HG03196 (cell line): Measurements from ENCODE around the gene BEND3.

Source experiments
- ATAC-seq: cut with Tn5 transposase; IDR thresholded peaks from one replicate; pipeline ENCODE4 v1.9.1; 2021; ENCODE audit not compliant: unreplicated experiment

The BEND3 gene

DNA sequence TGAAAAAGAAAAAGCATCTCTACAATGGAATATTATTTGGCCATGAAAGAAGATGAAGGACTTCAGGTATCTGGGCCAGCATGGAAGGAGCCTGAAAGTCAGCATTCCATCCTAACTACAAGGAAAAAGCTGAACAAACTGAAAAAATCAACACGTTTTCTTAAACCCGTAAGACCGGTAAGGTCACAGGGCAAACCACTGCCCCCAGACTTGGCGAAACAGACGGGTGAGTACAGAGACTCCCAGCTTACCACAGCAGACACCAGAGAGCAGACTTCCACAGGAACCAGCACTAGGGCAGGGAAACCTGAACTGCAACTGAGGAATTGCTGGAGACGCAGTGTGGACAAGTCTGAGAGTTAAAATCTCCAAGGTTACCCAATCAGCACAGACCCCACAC, 31.4 kb downstream of the BEND3 start:
- ATAC-seq: no peak

DNA sequence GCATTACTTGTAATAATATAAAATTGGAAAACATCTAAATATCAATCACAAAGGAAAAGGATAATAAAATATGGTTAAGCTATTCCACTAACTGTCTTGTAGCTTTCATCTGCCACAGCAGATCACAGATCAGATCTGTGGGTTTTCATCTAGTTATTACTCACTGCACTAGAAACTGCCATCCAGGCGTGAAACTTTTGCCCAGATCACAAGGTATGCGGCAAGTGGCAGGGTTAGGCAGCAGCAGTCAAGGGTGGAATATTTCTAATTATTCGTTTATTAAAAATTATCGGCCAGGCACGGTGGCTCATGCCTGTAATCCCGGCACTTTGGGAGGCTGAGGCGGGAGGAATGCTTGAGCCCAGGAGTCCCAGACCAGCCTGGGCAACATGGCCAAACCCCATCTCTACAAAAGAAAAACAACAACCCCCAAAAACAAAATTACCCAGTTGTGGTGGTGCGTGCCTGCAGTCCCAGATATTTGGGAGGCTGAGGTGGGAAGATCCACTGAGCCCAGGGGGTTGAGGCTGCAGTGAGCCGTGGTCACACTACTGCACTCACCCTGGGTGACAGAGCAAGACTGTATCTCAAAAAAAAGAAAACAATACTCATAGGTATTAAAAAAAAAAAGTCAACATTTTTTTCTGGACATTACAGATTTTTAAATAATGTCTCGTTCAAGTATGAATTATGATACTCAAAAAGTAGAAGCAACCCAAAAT, 32.1 kb downstream of the BEND3 start:
- ATAC-seq: peak; percentile 87

DNA sequence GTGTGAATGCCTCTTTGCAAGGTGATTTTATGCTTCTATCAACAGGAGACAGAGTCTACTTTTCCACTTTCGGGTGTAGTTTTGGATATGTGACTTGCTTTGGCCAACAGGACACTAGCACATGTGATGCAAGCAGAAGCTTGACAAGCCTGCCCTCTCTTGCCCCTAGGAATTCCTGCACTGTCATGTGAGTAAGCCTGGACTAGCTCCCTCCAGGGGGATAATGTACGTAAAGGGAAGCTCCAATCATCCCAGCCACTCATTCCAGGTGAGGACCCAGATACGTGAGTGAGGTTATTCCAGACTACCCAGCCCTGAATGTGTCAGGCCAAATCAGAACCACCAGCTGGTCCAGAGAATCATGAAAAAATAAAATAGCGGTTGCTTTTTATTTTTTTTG, 33.3 kb downstream of the BEND3 start:
- no peak for ATAC-seq

DNA sequence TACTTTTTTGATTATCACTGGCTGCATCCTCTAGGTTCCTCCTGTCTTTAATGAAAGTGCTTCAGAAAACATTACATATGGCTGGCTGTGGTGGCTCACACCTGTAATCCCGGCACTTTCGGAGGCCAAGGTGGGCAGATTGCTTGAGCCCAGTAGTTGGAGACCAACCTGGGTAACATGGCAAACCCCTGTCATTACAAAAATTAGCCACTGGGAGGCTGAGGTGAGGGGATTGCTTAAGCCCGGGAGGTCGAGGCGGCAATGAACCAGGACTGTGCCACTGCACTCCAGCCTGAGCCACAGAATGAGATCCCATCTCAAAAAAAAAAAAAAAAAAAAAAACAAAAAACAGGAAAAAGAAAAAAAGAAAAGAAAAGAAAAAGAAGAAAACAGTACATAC, 35.3 kb downstream of the BEND3 start:
- no peak for ATAC-seq

DNA sequence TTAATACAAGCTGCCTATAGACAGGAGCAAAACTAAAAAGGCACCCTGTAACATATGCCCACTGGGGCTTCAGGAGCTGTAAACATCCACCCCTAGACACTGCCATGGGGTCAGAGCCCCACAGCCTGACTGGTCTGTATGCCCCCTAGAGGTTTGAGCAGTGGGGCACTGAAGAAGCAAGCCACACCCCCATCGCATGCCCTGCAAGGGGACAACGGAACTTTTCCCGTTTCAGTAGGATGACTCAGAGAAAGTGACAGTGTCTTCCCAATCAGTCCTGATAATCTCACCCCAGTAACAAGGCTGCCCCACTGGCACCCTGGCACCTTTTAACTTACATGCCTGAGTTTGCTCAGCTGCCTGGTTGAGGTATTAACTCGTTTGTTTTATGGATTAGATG, 35.9 kb downstream of the BEND3 start:
- ATAC-seq: no peak

GRCh38 chr6:107077710-107078109, 37.6 kb downstream of the BEND3 start:
- no peak for ATAC-seq

DNA sequence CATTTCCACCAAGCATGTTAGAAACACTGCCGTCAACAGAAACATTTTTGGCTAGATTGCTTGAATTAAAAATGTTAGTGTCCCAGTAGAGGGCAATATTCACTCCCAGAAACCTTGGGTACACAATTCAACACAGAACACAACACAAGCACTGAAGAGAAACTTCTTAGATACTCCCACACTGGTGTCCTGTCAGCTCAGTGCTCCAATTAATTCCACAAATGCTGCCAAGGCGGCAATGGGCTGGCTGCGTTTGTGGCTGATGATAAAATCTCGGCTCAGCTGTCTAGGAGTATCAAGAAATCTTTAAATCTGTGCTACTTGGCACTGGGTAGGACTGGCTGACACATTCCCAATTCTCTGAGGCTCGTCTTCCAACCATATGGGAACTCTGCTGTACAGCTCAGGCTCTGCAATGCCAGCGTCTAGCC, 39.3 kb downstream of the BEND3 start:
- ATAC-seq: no peak

- no peak for ATAC-seq
These were observed 44.6 kb downstream of the BEND3 start for GRCh38 chr6:107070686-107071085.

DNA sequence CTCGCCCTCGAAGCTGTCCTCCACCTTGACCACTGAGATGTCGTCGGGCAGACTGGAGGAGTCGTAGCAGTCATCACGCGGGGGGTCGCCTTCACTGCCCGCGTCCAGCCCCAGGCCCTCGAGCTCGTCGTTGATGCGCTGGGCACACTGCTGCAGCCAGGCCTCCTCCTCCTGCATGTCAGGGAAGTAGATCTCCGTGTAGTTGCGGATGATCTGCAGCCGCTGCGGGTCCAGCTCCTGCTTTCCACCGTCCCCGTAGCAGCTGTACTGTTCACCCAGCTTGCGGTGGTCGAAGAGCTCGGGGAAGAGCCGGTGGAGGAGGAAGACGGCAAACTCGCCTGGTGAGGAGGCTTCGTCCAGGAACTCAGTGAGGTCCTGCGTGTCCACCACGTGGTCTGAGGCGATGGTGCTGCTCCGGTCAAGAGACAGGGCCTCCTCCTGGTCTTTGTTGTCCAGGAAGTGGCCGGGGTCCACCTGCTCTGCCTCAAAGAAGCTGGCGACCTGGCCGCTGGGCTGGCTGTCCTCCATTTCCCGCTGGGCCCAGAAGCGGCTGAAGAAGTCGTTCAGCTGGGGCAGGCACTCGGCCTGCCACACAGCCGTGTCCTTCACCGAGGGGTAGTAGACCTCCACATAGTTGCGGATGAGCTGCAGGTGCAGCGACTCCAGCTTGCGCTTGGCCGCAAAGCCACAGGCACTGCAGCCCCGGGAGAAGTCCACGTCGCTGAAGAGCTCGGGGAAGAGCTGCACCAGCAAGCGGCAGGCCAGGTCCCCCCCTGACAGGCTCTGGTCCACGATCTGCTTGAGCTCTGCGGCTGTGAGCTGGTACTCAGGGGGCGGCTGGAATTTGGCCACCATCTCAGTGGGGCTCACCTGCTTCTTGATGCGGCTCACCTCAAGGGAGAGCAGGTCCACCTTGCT, 45.4 kb downstream of the BEND3 start:
- no peak for ATAC-seq

DNA sequence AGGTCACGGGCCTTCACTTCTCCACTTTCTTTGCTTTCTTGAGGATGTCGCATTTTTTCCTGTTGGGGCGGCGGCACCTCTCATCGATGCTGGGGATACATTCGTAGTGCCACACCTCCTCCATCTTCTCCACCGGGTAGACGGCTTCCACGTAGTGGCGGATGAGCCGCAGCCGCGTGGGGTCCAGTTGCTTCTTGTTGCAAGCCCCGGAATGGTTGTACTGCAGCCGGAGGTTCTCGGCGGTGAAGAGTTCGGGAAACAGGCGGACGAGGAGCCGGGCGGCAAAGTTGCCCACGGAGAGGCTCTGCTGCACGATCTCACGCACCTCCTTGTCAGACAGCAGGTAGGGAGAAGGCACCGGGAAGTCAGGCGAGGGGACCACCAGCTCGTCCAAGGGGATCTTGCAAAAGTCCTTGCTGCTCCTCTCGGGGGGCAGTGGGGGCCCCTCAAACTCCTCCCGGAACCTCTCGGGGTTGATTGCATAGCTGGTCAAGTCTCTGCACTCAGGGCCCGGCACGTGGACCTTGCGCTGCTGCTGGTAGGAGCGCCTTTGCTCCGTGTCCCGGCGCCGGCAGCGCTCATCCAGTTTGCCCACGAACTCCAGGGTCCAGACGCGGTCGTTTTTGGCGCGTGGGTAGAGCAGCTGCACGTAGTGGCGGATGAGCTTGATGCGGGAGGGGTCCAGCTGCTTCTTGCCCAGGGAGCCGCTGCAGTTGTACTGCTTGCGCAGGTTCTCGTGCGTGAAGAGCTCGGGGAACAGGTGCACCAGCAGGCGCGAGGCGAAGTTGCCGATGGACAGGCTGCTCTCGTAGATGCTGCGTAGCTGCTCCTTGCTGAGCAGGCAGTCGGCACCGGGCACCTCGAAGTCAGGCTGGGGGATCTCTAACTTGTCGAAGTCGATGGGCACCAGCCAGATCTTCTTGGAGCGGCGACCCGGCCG, 46.4 kb downstream of the BEND3 start:
- ATAC-seq: no peak

- ATAC-seq: no peak
These were observed 48.3 kb downstream of the BEND3 start for GRCh38 chr6:107066697-107067659.

DNA sequence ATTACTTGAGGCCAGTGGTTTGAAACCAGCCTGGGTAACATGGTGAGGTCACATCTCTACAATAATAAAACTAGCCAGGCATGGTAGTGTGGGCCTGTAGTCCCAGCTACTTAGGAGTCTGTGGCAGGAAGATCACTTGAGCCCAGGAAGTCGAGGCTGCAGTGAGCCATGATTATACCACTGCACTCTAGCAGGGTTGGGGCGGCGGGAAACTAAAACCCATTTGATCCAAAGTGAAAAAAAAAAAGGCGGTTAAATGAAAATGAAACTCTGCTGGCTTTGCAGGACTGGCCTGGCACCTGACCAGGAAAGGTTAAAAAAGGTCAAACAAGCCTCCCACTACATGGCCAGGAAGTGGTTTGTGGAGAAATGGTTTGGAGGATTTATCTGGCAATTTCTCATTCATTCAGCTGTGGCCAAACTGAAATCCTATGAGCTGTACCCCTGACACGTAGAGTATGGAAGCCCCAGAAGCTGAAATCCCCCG, 50.7 kb downstream of the BEND3 start:
- ATAC-seq: no peak

DNA sequence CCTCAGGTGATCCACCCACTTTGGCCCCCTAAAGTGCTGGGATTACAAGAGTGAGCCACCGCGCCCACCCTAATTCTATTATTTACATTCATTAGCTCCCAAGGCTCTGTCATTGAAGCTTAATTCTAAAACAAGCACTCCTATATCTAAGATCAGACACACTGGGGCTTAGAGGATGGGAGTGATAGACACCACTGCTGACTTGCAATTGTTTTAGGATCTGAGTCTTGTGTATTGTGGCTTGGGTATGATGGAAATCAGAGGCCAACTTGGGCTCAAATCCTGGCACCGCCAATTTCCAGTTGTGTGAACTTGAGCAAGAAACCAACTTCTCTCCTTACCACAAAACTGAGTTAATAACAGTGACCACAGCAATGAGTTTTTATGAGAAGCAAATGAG, 52.6 kb downstream of the BEND3 start:
- no peak for ATAC-seq

- peak; percentile 62 for ATAC-seq
These were observed 53.9 kb downstream of the BEND3 start for GRCh38 chr6:107061125-107062020.

DNA sequence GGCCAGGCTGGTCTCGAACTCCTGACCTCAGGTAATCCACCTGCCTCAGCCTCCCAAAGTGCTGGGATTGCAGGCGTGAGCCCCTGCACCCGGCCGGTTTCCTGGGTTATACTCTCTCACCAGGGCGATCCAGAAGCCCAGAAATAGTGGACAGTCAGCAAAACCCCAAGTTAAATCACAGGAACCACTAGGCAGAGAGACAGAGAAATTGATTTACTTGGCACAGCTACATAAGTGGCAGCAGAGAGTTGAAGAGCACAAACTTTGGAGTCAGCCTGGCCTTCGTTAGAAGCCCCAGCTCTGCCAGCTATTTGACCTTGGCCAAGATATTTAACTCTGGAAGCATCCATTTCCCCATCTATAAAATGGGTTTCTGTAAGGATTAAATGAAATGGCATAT, 54.6 kb downstream of the BEND3 start:
- no peak for ATAC-seq

GRCh38 chr6:107059606-107060005, 55.7 kb downstream of the BEND3 start:
- no peak for ATAC-seq

DNA sequence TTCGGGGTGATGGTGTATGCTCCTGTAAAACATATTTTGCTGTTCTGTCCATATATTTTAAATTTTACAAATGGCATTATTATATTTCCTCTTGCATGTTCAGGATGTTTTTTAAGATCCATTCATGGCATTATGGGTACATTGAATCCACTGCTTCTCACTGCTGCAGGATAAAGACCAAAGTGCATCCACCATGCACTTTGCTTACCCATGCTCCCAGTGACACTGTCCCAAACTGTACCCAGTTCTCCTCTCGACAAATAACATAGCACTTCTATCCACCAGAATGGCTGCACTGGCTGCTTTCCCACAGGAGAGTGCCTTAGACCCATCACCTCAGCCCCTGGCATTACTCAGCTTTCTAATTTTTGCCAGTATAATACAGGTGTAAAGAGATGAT, 57.6 kb downstream of the BEND3 start:
- ATAC-seq: no peak

- ATAC-seq: no peak
These were observed 58.5 kb downstream of the BEND3 start for GRCh38 chr6:107056796-107057195.

DNA sequence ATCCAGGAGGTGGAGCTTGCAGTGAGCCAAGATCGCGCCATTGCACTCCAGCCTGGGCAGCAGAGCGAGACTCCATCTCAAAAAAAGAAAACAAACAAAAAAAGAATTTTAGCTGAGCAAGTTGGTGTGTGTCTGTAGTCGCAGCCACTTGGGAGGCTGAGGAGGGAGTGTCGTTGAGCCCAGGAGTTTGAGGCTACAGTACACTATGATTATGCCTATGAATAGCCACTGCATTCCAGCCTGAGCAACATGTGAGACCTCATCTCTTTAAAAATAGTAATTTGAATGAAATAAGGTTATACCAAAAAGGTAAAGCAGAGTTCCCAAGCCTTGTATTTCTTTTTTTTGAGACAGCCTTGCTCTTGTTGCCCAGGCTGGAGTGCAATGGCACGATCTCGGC, 67.5 kb downstream of the BEND3 start:
- ATAC-seq: no peak
